Anterior cingulate cortex (tissue), 58 donors: ENCODE measurements around the gene DCUN1D3.

Experiments used
- DNase-seq, 58 donors: peaks; one replicate each; lab custom pipeline; 2025; lab: John Stamatoyannopoulos, UW

Gene DCUN1D3

DNA sequence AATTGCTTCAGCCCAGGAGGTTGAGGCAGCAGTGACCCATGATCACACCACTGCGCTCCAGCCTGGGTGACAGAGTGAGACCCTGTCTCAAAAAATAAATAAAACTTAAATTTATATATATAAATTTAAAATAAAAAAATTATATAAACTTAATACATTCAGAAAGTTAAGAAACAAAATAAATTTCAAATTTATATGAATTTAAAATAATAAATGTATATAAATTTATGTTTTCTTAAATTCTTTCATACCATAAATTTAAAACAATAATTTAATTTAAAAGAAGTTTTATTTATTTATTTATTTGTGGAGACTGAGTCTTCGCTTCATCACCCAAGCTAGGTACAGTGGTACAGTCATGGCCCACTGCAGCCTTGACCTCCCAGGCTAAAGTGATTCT, 20.6 kb upstream of the DCUN1D3 start:
- DNase-seq, result no peak

- no peak for DNase-seq
Measured at GRCh38 chr16:20920091-20920490, 19.9 kb upstream of the DCUN1D3 start.

- peak in 2 of 58 donors; percentile 3 to 13 for DNase-seq
Measured at GRCh38 chr16:20918486-20919239, 18.5 kb upstream of the DCUN1D3 start.

DNA sequence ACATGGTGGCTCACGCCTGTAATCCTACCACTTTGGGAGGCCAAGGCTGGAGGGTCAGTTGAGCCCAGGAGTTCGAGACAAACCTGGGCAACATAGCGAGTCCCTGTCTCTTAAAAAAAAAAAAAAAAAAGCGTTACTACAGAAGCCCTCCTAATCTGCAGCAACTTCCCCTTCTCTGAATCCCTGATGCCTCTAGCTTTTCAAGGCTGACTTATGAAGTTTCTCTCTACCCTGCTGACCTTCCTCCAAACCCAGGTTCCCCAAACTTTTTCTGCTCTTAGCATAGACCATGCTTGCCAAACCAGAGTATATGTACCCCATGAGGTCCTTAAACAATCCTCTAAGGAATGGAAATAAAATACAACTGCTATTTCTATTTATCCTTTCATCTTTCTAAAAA, 16.8 kb upstream of the DCUN1D3 start:
- no peak for DNase-seq

DNA sequence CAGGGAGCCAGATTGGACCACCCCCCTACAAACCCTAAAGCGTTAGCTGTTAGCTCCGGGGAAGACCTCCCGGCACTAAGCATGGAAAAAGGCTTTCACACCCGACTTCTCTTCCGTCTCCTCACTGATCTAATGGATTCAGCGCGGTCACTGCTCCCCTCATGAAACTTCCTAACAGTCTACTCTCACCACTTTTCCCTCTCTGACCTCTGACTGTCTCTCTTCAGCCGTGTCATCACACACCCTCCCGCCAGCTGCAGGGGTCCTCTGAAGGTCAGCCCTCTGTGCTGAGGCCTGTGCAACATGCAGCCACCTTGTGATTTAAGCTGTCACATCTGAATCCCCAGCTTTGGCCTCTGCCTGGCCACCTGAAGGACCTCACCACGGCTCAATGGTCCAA, 16.1 kb upstream of the DCUN1D3 start:
- DNase-seq, result no peak

- no peak for DNase-seq
Measured at GRCh38 chr16:20911361-20911760, 11.2 kb upstream of the DCUN1D3 start.

GRCh38 chr16:20910781-20911321, 10.7 kb upstream of the DCUN1D3 start:
- DNase-seq, result no peak

DNA sequence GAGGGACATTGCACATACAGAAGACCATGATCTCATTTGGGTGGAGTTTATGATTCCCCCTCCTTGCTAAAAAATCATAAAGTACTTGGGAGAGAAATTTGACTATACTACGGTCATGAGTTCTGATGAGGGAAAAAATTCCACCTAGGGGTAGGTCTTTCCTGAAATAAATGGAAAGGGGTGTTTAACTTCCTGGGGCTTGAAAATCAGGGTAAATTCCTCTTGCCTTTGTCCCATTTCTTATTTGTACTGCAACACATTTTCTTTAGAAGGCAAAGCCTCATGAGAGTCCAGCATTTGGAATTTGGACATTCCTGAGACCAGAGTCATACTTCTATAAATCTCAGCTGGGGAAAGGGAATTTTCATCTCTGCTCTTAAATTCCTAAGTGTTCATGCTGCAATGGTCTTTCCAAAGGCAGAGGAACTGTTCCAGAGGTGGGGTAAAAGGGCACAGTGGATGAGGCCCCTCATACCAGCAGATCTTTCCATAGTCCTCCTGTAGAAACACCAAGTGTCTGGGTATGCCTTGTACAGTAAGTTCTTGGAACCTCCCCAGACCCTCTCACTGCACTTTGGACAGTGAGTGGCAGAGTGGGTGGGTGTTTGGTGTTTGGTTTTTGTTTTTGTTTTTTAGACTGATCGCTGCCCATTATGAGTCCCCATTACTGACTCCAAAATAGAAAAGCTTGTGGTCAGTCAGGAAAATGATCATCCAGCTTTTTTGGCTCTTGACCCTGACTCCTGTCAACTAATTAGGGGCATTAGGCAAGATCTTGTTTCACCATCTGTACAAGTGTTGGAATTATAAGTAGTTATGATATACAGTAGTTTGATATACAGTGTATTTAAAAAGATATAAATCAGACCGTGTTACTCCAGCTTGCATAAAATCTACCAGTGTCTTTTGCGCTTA, 6.4 kb upstream of the DCUN1D3 start:
- no peak for DNase-seq

DNA sequence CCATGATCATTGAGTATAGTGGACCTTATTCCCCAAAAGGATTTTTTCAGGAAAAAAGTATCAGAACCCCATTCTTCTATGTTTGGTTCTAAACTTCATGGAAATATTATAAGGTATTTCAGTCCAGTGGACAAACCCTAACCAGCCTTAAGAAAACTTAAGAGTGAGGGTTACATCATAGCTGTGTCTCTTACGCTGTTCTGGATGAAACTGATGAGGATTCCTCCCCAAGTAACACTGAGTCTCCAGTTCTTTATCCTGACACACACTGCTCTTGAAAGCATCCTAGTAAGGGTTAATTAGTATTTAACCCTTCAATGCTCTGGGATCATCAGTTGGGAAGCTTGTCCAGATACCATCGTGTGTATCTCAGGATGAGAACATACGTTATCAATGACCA, 5.4 kb upstream of the DCUN1D3 start:
- DNase-seq, result no peak

DNA sequence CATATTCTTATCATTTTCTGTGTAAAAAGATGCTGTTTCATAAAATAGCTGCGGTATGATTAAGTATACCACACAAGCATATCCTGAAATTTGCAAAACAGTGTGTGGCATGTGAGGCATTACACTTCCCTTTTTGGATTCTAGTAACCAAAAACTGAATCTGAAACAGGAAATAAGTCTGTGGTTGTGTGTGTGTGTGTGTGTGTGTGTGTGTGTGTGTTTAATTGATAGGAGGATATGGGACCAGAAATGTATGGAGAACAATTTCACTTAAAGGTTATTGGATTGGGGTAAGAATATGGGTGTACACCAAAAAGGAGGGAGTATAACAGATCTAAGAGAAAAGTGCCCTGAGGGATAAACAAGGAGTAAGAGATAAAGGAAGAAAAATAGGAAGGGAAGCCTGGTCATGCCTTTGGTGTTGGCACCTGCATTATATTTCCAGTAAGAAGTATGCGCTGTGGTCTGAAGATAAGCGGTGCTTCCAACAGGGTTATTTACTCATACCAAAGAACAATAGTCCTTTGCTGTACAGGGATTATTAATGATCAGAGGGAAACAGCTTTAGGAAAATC, 4.4 kb upstream of the DCUN1D3 start:
- no peak for DNase-seq

GRCh38 chr16:20903899-20904506, 3.8 kb upstream of the DCUN1D3 start:
- DNase-seq, result no peak

DNA sequence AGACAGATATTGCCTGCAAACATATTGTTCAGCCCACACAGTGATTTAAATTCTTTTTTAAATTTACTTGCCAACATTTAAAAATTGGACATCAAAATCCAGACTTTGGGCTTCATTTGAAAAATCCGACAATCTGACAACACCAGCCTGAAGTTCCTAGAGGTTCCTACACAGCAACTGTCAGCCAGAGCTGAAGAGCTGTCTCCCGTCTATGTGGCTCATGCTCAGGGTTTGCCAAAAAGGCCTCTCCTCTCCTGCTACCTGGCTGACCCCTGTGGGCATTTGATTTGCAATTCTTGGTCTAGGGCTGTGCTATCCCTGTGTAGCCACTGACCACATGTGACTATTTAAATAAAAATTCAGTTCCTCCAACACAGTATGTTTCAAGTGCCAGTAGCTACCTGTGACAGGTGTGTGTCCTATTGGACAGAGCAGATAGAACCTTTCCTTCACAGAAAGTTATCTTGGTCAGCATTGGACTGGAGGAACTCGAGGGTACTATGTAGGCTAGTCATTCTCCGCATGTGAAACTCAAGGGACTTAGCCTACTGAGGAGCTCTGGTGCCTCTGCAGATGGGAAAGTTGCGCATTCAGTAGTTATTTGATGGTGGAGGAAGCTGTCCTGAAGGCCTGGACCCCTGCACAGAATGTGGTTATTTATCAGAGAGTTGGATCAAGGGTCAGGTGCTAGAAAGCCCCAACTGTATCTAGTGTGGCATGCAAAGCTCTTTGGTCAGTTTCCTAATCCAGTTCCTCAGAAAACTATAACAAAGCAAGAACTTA, 3.1 kb upstream of the DCUN1D3 start:
- peak in 1 of 58 donors; percentile 24 for DNase-seq

- DNase-seq, result no peak
Measured at GRCh38 chr16:20902426-20902825, 2.3 kb upstream of the DCUN1D3 start.

- peak in 37 of 58 donors; percentile 4 to 53 (median 26) for DNase-seq
Measured at GRCh38 chr16:20901436-20902112, 1.4 kb upstream of the DCUN1D3 start.

DNA sequence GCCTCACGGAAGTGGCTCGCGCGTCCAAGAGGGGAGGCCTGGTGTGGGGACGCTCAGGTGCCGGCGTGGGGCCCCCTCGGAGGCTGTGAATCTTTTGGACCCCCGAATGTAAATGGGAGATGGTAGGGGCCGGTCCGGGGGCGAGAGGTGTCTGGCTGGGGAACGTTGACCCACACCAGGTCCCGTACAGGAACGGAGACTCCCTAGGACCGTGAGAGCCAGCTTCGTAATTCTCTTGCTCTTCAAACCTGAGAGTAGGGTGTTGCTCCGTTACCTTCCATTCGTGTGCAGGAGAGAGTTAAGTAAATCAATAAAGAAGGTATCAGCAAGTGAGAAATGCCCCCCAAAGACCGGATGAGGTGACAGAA, 894 bp upstream of the DCUN1D3 start:
- DNase-seq, result peak in 3 of 58 donors; percentile 40 to 52 (median 49)

GRCh38 chr16:20899477-20900298, 470 bp downstream of the DCUN1D3 start:
- DNase-seq, result peak in 11 of 58 donors; percentile 38 to 64 (median 53)

DNA sequence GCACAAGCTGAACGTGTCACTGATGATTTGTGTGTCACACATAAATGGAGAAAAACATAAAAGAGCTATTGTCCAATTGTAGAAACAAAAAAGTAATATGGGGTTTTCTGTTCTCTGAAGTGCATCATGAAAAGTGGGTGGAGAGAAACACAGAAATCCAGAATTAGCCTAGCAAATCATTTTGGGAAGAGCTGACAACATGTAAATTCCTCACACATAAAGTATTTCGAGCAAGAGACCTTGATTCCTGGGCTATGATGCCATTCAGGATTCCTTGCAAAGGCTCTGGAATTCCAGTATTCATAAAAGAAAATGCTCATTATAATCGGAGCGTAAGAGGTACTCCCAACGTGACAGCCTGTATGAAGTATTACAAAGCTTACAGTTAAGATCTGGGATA, 1.1 kb downstream of the DCUN1D3 start:
- peak in 1 of 58 donors; percentile 19 for DNase-seq

GRCh38 chr16:20897922-20898321, 2.2 kb downstream of the DCUN1D3 start:
- no peak for DNase-seq
